ENCODE results near the gene DLG1.

The DLG1 gene

DNA sequence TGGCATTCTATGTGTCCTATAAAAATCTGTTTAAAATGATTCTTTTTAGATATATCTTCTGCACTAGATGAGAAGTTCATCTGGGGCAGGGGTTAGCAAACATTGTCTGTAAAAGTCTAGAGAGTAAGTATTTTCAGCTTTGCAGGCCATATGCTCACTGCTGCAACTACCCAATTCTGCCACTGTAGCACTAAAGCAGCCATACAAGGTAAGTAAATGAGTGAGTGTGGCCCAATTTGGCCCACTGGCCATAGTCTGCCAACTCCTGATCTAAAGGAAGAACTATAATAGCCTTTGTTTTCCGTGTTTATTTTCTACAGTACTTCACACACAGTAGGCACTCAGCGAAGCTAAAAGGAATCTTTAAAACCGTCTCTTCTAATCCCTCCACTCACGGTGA lies 42.3 kb downstream of the DLG1 start:
- TF ChIP-seq, protein P1, sequence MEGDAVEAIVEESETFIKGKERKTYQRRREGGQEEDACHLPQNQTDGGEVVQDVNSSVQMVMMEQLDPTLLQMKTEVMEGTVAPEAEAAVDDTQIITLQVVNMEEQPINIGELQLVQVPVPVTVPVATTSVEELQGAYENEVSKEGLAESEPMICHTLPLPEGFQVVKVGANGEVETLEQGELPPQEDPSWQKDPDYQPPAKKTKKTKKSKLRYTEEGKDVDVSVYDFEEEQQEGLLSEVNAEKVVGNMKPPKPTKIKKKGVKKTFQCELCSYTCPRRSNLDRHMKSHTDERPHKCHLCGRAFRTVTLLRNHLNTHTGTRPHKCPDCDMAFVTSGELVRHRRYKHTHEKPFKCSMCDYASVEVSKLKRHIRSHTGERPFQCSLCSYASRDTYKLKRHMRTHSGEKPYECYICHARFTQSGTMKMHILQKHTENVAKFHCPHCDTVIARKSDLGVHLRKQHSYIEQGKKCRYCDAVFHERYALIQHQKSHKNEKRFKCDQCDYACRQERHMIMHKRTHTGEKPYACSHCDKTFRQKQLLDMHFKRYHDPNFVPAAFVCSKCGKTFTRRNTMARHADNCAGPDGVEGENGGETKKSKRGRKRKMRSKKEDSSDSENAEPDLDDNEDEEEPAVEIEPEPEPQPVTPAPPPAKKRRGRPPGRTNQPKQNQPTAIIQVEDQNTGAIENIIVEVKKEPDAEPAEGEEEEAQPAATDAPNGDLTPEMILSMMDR (conservative IDR thresholded peaks at IDR 0.05; ENCODE audit: low read length) = no peak
- H3K4me3 ChIP-seq (ENCODE audit: low read length) = no peak overlapping the region
- DNase-seq (ENCODE audit: low read depth) = no peak

DNA sequence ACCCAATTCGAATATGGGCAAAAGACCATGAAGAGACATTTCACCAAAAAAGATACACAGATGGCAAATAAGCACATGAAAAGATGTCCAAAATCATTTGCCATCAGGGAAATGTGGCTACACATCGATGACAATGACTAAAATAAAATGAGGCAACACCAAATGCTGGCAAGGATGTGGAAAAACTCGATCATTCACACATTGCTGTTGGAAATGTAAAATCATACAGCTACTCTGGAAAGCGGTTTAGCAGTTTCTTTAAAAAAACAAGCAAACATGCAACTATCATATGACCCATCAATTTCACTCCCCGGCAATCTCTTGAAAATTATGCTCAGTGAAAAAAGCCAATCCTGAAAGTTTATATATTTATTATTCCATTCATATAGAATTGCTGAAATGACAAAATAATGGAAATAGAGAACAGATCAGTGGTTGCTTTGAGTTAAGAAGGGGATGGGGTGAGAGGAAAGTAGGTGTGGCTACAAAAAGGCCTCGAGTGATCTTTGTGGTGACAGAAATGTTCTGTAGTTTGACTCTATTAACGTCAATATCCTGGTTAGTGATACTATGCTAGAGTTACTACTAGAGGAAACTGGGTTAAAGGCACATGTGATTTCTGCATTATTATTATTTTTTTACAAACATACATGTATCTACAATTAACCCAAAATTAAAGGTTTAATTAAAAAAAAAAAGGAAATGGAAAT lies 45.0 kb downstream of the DLG1 start:
- TF ChIP-seq, protein P1 (conservative IDR thresholded peaks at IDR 0.05; ENCODE audit: low read length) = no peak
- DNase-seq (ENCODE audit: low read depth) = no peak
- no peak overlapping the region for H3K4me3 ChIP-seq (ENCODE audit: low read length)

- DNase-seq (ENCODE audit: low read depth) = no peak
Measured at GRCh38 chr3:197249542-197249941, 48.9 kb downstream of the DLG1 start.

GRCh38 chr3:197248341-197248740 lies 50.1 kb downstream of the DLG1 start:
- no peak overlapping the region for H3K4me3 ChIP-seq (ENCODE audit: low read length)
- TF ChIP-seq, protein P1 (conservative IDR thresholded peaks at IDR 0.05; ENCODE audit: low read length) = no peak
- no peak for DNase-seq (ENCODE audit: low read depth)

More at GRCh38 chr3:197249542-197249941, 48.9 kb downstream of the DLG1 start:
- no peak overlapping the region for H3K4me3 ChIP-seq (ENCODE audit: low read length)
- TF ChIP-seq, protein P1 (conservative IDR thresholded peaks at IDR 0.05; ENCODE audit: low read length) = no peak

DNA sequence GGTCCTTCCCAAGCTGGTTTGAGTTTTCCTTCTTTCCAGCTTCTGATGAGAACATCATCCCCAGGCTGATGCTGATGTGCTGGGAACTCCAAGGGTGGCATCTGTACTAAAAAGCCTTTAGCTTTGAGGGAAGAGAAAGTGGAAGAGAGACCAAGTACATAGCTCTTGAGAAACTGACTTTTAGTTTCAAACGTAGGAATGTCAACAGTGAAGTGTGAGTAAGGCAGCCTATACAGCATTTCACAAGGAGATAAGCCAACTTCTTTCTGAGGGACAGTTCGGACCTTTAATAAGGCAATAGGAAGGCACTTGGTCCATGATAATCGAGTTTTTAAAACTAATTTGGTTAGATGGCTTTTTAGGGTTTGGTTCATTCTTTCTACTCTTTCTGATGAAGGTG lies 53.7 kb downstream of the DLG1 start:
- no peak for DNase-seq (ENCODE audit: low read depth)
- TF ChIP-seq, protein P1 (conservative IDR thresholded peaks at IDR 0.05; ENCODE audit: low read length) = no peak

GRCh38 chr3:197242784-197243432 lies 55.5 kb downstream of the DLG1 start:
- TF ChIP-seq, protein P1 (conservative IDR thresholded peaks at IDR 0.05; ENCODE audit: low read length) = no peak

More for the DNA sequence above, 53.7 kb downstream of the DLG1 start:
- no peak overlapping the region for H3K4me3 ChIP-seq (ENCODE audit: low read length)

GRCh38 chr3:197241173-197241572 lies 57.2 kb downstream of the DLG1 start:
- no peak for DNase-seq (ENCODE audit: low read depth)
- H3K4me3 ChIP-seq (ENCODE audit: low read length) = no peak overlapping the region
- TF ChIP-seq, protein P1 (conservative IDR thresholded peaks at IDR 0.05; ENCODE audit: low read length) = no peak

More at GRCh38 chr3:197242784-197243432, 55.5 kb downstream of the DLG1 start:
- DNase-seq (ENCODE audit: low read depth) = no peak
- H3K4me3 ChIP-seq (ENCODE audit: low read length) = no peak overlapping the region
